HG02884 (cell line): Measurements from ENCODE around the gene TRAPPC1.

Experiments
- ATAC-seq: cut with Tn5 transposase; IDR thresholded peaks from one replicate; pipeline ENCODE4 v1.9.1; 2021; ENCODE audit warnings: mild to moderate bottlenecking, moderate library complexity; ENCODE audit not compliant: unreplicated experiment

The TRAPPC1 gene

DNA sequence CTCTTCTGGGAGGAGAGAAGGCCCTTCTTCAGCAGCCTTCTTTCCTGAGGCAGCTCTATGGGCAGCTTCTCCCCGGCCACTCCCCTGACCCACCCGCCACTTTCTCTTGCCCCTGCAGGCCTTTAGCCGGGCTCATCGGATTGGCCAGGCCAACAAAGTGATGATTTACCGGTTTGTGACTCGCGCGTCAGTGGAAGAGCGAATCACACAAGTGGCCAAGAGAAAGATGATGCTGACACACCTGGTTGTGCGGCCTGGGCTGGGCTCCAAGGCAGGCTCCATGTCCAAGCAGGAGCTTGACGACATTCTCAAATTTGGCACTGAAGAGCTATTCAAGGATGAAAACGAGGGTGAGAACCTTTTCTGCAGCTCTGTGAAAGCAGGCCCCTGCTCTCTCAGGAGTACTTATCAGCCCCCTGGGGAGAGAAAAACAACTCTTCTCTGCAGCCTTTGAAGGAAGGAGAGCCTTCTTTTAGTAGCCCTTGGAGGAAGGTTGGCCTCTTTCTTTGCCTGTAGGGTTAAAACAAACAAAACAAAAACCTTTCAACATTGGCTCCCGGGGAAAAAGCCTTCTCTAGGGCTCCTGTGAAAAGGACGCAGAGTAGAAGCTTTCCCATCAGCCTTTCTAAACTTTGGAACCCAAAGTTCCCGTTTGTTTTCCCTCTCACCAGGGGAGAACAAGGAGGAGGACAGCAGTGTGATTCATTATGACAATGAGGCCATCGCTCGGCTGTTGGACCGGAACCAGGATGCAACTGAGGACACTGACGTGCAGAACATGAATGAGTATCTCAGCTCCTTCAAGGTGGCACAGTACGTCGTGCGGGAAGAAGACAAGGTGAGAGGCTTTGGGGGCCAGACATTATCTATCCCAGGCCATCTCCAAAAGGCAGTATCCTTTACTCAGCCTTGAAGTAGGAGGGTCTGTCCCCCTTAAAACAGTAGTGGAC is 28.3 kb downstream of the TRAPPC1 start:
- no peak for ATAC-seq

DNA sequence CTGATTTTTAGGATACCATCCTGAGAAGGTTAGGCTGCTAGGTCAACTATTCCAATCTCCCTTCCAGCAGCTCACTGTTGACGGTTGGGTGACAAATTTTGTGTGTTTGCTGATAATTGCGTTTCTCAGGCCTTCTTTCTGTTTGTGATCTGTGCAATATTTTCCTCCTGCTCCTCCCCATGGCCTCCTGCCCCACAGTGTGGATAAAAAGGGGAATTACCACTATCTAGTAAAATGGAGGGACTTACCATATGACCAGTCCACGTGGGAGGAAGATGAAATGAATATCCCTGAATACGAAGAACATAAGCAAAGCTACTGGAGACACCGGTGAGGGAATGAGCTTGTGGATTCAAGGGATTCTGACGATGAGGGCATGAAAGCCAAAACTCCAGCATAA is 34.0 kb downstream of the TRAPPC1 start:
- ATAC-seq: no peak

DNA sequence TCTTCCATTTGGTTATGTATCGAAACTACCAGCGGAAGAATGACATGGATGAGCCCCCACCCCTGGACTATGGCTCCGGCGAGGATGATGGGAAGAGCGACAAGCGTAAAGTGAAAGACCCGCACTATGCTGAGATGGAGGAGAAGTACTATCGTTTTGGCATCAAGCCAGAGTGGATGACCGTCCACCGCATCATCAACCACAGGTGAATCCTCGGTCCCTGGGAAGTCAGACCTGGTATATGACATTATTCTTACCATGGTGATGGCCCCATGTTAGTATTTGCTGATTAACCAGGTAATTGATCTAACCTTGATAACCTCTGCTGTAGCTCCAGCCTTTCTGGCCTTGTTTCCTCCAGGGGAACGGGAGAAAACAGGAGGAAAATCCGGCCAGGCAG is 34.7 kb downstream of the TRAPPC1 start:
- no peak for ATAC-seq

DNA sequence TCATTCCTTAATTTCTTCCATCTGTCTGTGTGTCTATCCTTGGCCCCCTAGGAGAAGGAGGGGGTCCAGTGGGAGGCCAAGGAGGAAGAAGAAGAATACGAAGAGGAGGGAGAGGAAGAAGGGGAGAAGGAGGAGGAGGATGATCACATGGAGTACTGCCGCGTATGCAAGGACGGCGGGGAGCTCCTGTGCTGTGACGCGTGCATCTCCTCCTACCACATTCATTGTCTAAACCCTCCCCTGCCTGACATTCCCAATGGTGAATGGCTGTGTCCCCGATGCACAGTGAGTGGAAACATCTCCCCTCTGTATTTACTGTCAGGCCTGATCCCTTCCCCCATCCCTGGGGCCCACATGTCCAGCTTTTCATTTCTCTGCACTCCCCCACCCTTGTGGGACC is 36.9 kb downstream of the TRAPPC1 start:
- ATAC-seq: no peak

DNA sequence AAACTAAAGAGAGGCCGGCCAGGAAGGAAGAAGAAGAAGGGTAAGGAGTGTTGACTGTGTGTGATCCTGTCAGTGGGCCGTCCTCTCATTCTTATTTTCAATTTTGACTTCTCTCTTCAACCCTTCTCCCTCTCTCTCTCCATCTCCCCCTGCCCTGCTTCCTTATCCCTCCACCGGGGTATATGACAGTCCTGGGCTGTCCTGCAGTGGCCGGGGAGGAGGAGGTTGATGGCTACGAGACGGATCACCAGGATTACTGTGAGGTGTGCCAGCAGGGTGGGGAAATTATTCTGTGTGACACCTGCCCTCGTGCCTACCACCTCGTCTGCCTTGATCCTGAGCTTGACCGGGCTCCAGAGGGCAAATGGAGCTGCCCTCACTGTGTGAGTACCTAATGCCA is 37.5 kb downstream of the TRAPPC1 start:
- no peak for ATAC-seq

DNA sequence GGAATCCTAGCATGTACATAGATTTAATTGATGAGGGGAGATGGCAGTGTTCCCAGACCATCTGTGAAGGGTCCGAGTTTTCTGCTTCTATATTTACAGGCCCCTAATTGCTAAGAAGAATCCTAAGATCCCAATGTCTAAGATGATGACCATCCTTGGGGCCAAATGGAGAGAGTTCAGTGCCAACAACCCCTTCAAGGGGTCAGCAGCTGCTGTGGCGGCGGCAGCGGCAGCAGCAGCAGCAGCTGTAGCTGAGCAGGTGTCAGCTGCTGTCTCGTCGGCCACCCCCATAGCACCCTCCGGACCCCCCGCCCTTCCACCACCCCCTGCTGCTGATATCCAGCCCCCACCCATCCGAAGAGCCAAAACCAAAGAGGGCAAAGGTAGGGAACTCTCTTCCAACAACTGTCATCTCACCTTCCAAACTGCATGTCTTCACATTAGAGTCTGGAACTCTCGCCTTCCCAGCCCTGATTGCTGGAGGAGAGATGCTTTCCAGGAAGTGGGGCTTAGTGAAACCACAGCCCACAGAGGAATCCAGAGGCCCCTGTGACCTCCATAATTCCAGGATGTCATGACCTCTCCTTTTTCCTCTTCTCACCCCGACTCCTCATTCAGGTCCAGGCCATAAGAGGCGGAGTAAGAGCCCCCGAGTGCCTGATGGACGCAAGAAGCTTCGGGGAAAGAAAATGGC is 38.4 kb downstream of the TRAPPC1 start:
- no peak for ATAC-seq

DNA sequence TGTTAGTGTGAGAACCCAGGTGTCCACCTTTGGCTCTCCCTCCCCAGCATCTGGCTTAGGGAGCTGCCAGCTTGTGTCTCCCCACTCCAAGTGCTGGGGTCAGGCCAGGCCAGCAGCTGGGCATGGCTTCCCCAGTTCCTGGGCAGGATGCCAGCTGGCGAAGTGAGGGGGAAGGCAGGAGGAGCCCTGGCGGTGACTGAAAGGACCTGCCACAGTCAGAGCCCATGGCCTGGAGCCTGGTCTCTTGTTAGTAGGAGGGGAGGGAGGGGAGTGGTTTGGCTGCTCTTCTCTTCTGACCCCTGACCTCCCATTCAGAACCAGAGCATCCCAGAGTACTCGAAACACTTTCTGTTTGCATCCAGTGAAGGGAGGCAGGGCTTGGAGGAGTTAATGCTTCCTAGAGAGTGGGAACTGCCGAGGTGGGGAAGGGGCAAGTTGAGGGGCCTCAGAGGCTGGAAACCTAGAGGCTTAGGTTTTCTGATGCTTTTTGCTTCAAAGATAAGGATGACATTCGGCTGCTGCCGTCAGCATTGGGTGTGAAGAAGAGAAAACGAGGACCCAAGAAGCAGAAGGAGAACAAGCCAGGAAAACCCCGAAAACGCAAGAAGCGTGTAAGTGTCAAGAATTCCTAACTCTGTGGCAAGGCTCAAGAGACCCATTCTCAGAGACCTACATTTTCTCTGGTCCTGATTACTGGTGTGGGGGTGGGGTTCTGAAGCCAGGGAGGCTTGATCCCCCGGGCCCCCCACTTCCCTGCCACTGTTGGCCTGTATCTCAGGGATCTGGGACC is 42.4 kb downstream of the TRAPPC1 start:
- no peak for ATAC-seq

DNA sequence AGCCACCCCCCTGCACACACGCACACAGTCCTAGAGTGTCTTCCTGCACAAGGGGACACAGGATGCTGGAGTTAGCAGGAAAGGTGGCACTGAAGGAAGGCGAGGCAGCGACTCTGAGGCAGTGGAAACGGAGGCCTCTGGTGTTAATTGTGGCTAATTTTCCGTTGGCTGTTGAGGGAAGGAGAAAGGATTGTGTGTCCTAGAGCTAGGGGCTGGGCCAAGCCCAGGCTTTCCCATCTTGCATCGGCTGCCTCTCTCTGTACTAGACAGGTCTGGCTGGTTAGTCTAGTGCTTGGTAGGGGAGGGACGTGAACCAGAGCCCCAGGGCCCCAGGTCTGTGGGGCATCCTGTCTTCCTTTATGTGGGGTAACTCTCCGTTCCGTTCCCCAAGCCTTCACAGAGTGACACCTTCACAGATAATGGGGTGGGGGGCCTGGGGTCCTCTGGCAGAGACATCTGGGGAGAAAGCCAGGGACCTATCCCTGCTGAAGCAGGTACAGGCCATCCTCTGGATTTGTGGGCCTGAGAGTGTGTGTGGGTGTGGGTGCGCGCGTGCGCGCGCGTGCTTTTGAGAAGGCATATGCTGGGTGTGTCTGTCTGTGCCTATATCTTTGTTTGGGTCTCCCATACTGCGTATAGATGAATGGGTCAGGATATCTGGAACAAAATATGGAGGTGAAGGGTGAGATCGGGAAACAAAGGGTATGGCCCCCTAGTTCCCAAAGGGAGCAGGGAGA is 43.4 kb downstream of the TRAPPC1 start, which contains the start of gene CHD3:
Gene CHD3 (plus strand): TSS at position 606 of the 737 bp plus-strand sequence. CDS start 212 bp downstream, outside the sequence.
- no peak for ATAC-seq

DNA sequence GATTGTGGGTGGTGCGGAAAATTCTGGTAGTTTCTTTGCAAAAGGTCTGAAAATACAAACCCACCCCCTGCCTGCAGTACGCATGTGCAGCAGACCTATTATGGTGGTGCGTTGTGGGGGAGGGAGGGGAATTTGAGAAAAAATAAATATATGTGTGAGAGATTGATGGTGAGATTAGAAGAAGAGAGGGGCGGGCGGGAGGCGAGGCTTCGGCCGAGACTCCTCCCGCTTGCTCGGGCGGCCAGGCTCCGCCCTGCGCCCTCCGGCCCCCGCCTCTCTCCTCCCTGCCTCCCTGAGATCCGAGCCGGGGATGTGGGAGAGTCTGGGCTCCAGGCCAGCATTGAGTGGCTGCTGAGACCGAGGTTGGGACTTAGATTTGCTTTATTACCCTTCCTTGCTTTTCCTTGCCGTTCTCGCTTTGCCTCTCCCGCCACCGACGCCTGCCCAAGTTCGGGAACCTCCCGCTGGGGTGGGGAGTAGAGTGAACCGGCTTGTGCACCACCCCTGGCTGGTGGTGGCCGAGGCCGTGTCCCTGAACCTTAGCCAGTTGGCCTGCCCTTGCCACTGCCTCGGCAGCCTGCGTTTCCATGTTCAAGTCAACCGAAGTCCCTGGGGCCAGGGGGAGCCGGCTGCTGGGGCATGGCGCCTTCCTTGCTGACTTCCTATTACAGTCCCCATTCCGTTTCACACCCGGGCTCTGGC is 44.1 kb downstream of the TRAPPC1 start:
- ATAC-seq: no peak

DNA sequence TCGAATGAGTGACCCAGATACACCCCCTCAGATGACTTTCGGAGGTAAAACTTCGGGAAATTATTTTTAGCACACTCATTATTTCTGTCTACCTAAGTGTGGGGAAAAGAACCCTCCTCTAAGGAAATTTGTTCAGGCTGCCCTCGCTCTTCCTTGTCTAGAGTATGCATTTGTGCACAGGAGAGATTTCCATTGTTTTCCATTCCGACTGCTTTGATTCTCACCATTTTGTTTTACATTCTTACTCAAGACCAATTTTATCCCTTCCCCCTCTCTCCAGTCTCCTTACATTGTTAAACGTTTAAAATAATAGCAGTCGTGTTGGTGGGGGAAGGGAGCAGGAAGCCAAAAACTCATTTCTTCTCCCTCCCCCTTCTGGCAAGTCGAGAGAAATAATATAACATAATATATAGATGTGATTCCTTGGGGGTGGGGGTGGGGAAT is 44.7 kb downstream of the TRAPPC1 start:
- ATAC-seq: no peak

DNA sequence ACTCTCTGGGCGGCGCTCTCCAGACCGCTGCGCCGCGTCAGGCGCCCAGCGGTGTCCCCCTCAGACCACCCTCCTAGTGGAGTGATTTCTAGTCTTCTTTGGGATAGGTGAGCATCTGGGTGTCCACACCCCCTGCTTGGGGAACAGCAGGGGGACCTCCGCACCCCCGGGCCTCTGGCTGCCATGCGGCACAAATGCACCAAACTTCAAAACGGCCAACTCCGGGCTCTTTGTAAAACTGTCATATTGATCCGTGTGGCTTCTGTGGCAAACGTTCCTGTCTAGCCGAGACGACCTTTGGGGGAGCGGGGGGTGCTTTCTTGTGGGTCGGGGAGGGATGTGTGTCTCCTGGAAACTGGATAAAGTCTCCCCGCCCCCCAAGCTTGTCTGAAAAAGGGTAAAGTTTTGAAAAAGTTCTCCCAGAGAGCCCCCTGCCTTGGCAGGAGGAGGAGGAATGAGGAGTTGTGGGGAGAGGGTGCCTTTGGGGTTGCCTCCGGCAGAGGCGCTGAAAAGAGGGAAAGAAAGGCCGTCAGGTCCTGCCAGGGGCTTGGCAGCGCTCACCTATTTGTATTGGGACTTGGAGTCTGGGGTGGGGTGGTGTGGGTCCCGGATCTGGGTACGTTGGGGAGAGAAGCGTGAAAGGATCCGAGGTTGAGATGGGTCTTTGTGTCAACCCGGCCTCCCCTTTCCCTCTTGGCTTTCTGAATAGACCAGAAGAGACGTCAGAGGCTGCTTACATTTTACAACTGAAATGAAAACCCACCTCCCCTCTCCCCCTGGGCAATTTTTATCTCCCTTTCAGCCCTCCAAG is 45.3 kb downstream of the TRAPPC1 start:
- no peak for ATAC-seq

DNA sequence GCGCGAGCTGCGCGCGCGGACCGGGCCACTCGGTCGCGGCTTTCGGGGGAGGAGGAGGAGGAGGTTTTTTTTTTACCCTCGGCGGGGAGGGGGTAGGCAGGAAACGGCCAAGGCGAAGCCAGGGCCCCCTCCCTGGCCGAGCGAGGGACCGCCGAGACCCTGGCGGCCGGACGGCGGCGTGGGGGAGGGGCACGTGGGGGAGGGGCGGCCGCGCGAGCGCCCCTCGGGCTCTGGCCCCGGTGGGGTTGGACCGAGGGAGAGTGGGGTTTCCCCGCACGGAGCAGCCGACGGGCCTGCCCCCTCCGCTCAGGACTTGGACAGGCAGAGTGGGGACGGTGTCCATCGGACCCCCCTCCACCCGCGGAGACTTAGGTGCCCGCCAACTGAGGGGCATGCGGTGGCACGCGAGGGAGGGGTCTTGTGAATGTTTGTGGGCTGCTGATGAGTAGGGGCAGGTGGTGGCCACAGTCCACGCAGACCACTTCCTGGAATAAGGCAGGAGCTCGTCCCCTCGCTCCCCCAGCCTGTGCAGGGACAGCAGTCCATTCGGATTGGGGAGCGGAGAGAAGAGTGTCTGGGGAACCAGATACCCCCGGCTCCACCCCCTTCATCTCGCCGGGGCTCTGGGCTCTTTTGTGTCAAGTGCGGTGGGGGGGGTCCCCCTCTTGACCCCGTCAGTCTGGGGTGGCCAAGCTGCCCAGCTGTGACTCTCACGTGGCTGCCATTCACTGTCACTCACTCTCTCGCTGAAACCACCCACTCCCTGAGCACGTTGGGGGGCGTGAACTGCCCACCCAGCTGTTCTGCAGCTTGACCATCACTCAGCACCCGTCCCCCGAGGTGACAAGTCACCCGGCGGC is 46.1 kb downstream of the TRAPPC1 start:
- no peak for ATAC-seq

DNA sequence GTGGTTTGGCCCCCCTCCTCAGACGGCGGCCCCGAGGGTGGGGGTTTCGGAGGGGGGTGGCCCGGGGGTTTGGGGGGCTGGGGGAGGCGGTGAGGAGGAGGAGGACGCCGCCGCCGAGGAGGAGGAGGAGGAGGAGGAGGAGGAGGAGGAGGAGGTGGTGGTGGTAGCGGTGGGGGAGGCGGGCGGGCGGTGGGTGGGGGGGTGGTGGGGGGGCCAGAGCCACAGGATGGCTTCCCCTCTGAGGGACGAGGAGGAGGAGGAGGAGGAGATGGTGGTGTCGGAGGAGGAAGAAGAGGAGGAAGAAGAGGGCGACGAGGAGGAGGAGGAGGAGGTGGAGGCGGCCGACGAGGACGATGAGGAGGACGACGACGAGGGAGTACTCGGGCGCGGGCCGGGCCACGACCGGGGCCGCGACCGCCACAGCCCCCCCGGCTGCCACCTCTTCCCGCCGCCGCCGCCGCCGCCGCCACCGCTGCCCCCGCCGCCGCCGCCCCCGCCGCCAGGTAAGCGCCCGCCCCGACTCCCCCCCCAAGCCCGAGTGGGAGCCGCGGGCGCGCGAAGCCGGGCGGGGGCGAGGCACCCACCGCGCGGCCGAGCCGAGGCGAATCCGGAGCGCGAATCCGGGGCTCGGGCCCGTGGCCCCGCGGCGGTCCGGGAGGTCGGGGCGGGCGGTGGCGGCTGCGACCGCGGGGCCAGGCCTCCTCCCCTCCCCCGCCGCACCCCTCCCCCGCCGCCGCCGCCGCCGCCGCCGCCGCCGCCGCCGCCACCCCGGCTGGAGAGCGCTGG is 47.0 kb downstream of the TRAPPC1 start:
- no peak for ATAC-seq

DNA sequence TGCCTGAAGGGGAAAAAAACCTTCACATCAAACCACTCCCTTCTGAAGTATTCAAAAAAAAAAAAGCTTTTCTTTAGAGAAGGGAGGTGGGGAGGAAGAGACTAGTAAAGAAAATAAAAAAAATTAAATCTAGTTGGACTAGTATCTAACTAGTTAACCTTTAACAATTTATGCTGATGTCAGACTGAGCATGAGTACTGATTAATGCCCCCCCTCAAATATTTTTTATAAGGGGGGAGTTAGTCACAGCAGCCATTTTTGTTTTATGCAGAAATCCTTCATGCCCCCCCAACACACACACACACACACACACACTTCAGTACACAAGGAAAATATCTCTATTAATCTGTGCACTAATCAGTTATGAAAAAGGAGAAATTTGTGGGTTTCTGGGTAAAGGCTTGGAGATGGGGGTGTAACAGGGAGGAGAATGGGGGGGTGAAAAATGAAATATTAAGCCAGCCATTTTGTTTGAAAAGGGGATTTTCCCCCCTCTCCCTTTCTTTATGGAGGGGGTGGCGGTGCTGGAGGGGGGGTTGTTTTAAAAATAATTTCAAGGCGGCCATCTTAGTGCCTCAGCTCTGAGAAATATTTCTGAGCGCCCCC is 47.9 kb downstream of the TRAPPC1 start:
- ATAC-seq: no peak

DNA sequence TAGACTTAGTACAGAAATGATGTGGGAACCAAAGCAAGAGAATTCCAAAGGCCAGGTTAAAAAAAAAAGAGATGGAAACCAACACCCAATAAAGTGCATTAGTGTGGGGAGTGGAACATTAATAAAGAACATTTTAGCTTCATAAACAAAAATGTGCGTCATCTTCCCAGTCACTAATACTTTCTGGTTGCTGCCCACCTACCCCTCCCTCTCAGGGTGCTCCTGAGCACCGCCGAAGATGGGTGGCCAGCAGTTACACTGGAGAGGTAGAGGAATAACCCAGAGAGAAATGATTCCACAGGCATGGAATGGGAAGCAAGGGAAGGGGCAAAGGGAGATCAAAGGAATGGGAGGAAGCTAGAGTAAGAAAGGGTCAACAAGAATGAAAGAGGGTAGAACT is 49.1 kb downstream of the TRAPPC1 start:
- no peak for ATAC-seq

DNA sequence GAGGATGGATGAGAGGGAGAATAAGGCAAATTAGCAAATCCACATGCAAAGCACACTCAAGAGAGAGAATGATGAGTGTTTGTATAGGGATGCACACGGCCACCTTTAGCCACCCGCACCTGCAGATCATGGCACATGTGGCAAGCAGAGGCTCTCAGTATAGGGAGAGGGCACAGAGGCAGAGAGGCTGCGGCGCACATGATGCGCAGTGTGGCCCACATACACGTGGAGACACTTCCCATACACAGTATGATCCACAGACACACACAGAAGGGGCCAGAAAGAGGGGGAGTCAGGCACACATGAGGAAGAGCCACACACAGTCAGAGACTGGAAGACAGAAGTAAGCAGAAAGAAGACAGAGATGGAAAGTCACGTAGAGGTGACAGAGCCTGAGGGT is 49.7 kb downstream of the TRAPPC1 start:
- no peak for ATAC-seq
